ENCODE results near the gene ZMIZ1.

The ZMIZ1 gene

DNA sequence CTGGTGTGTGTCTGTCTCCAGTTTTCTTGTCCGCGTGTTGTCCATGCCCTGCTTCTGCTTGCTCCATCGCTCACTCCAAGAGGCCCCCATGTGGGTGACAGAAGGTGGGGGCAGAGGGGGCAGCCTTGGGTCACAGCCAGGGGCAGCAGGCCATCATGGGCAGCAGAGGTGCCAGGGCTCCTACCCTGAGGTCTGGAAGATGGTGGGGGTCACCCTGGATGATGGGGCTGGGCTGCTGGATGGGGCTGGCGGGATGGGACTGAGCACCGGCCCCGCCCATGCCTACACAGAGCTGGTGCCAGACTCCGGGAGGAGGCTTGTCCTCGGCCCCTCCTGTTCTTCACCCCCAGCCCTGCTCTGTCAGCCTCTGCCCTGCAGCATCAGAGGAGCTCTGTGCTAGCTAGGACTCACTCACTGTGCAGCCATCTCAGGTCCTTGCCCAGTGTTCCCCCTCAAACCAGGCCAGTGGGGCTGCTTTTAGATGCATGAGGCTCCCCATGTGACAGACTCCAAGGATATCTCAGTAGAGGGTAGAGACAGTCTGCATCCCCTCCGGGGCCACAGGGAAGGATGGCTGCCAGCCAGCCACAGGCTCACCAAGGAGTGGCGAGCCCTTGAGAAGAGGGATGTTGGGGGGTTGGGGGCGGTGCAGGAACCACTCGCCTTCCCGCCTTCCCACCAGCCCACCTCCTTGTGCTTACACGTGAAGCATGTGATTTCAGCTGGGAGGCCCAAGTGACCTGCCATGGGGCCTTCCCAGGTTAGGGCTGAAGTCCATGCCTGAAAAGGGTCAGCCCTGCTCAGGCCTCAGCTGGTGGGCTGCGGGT lies 243.0 kb downstream of the ZMIZ1 start:
- DNase-seq = no peak
- in situ Hi-C loops (cut with MboI; ENCODE audit: low pct_unique_long_range_greater_than_20kb, low sequenced_read_pairs) = no loop called here

DNA sequence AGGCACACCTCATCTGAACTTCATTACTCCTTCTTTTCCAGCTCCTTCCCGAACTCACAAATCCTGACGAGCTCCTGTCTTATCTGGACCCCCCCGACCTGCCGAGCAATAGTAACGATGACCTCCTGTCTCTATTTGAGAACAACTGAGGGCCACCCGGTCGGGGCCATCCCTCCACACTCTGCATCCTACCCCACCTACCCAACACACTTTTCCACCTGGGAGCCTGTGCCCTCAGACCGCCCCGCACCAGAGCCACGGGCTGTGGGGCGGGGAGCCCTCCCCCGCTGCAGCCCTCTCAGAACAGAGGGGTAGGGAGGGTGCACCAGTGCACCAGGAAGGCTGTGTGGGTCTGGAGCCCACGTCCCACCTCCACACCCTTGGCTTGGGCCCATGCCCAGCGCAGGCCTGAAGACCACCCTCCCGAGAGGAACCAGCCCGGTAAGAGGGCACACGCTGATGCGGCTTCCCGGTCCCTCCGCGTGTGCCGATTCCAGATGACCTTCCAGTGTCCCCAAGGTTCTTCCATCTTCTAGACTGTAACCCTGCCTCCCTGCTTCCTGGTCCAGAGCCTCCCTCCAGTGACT lies 243.9 kb downstream of the ZMIZ1 start:
- in situ Hi-C loops (cut with MboI; ENCODE audit: low pct_unique_long_range_greater_than_20kb, low sequenced_read_pairs) = no loop called here
- DNase-seq = no peak

DNA sequence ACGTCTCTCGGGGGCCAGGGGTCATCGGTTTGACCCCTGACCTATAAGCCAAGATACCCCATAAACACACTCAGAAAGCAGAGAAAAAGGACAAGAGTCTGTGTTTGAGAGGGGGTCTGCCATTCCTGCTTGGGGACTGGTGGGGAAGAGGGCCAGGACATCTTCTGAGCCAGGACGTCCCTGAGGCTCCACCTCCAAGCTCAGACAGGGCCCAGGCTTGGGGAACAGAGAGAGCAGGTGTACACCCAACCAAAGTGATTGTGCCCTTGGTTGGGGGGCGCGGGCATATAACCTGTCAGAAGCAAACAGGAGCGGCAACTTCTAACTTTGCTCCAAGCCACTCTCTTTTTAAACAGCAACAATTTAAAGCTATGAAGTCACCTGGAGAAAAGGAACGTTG lies 244.6 kb downstream of the ZMIZ1 start:
- DNase-seq = no peak
- in situ Hi-C loops (cut with MboI; ENCODE audit: low pct_unique_long_range_greater_than_20kb, low sequenced_read_pairs) = no loop called here

DNA sequence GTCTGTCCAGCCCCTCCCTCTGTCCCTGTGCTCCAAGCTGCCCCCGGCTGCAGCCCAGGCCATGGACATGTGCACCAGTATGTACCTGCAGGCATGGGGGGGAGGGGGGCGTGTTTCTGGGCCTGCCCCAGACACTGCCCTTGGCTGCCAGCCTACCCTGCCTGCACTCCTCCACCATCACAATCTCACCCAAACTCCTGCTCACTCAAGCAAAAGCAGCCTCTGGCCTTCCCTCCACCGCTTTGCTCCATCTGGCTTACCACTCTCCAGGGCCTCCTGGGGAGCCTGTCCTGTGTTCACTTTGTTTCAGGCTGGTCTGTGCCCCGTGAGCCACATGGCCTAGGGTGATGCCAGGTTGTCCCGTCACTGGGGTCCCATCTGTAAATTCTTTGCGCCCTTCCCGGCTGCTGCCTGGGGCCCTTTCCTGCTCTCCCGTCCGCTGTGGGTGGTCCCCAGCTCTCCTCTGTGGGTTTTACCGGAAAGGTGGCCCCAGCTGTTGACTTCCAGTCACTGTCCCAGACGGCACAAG lies 245.2 kb downstream of the ZMIZ1 start:
- DNase-seq = no peak
- in situ Hi-C loops (cut with MboI; ENCODE audit: low pct_unique_long_range_greater_than_20kb, low sequenced_read_pairs) = no loop called here

DNA sequence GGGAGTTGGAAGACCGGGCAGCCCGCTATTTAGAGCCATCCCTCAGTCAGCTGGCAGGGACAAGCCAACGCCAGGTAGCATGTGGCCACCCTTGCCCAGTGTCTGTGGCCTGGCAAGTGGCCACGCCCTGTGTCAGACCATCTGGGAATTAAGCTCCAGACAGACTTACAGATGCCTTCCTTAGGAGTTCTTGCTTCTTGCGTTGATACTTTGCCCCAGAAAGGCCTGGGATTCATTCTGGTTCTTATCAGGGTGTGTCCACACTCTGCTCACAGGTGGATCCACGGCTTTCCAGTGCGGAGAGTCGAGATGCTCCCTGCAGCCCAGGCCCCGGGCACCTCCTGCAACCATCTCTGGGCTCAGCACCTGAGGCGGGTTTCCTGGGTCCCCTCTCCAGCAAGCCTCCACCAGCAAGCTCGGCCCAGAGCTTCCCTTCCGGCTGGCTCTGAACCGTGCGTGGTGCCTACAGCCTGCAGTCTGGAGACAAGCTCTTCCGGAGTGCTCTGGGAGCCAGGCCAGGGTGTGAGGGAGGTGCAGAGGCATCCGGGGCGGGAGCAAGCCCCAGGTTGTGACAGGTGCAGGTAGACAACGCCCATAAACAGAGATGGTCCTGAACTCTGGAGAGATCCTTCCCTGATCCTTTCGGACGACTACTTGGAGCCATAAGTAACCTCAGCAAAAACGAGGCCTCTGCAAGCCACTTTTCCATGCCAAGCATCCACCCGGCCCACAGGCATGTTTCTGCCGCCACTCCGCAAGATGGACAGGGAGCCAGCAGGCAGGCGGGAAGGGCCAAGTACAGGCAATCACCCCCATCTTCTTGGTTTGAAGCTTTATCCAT lies 246.2 kb downstream of the ZMIZ1 start:
- DNase-seq = no peak
- in situ Hi-C loops (cut with MboI; ENCODE audit: low pct_unique_long_range_greater_than_20kb, low sequenced_read_pairs) = no loop called here

DNA sequence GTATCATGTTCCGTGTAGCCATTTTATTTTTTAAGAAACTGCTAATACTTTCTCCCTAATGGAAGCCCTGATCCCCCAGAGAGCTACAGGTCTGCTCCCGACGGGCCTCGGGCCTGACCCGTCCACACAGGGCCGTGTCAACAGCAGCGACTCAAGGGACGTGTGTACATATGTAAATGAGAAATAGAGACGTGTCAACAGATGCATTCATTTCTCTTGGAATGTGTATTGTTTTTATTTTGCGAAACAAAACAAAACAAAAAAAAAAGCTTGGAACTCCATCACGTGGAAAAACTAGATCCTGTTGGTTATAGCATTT lies 246.8 kb downstream of the ZMIZ1 start:
- in situ Hi-C loops (cut with MboI; ENCODE audit: low pct_unique_long_range_greater_than_20kb, low sequenced_read_pairs) = no loop called here

DNA sequence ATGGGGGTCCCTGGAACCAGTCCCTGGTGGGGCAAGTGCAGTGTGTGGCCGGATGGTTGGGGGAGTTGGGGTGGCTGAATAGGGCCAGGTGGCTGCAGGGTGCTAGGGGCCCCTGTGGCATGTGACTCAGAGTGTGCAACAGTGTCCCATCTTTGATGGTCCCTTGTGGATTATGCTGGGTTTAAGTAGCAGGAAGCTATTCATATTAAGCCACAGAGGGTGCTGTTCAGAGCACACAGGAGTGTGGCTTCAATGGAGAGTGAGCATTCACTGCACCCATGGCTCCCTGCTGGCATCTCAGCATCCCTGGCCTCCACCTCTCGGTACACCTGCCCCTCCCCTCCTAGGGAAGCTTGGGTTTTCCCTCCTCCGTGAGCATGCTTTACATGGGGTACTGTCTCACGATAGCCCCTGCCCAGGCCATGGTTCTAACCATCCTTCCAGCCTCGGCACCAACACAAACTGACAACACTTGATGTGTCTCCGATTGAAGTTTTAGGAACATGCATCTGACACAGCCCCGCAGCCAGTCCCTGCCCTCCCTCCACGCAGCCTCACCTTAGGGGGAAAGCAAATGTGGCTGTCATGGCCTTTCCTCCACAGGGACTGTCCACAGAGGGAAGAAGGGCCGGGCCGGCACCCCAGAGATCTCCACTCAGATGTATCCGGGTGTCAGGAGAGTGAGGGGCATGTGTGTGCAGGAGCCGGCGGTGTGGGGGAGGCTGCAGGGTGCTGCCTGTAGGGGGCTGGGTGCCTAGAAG lies 248.1 kb downstream of the ZMIZ1 start:
- no peak for DNase-seq
- in situ Hi-C loops (cut with MboI; ENCODE audit: low pct_unique_long_range_greater_than_20kb, low sequenced_read_pairs) = no loop called here

More for the DNA sequence above, 246.8 kb downstream of the ZMIZ1 start:
- DNase-seq = no peak

DNA sequence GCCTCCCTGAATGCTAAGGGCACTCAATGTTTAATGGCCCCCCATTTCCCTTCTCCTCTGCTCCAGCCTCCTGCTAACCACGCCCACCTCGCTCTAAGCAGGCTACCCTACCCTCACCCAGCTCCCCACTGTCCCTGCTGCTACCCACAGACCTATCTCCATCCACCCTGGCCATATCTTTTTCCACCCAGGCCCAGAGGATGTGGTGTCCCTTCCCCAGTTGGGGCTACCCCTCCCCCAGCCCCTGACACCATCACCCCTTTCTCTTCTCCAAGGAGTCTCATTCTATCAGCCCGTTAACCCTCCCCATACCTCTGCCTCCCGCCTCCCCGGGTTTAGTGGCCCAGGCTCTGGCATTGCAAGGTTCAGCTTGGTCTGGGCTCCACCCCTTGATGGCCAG lies 249.6 kb downstream of the ZMIZ1 start:
- no peak for DNase-seq
- in situ Hi-C loops (cut with MboI; ENCODE audit: low pct_unique_long_range_greater_than_20kb, low sequenced_read_pairs) = no loop called here

DNA sequence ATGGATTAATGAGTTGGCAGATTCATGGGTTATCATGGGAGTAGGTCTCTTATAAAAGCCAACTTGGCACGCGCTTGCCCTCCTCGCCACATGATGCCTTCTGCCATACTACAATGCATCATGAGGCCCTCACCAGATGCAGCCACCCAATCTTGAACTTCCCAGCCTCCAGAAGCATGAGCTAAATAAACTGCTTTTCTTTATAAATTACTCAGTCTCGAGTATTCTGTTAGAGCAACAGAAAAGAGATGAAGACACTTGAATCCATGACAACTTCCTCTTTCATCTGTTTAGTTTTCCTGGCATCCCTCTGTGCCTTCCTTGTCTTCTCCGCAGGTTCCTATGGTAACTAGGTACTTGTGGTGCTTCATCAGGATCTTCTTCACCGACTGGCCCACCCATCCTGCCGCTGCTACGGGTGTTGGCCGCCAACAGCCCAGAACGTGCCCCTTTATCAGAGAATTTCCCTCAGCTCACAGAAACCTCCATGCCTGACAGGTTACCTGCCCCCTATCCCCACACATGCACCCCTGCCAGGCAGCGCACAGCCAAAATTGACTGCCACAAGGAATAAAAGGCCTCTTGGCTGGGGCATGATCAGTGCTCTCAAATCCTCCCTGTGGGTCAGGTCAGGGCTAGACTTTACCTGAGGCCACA lies 250.5 kb downstream of the ZMIZ1 start:
- no peak for DNase-seq
- in situ Hi-C loops (cut with MboI; ENCODE audit: low pct_unique_long_range_greater_than_20kb, low sequenced_read_pairs) = no loop called here

DNA sequence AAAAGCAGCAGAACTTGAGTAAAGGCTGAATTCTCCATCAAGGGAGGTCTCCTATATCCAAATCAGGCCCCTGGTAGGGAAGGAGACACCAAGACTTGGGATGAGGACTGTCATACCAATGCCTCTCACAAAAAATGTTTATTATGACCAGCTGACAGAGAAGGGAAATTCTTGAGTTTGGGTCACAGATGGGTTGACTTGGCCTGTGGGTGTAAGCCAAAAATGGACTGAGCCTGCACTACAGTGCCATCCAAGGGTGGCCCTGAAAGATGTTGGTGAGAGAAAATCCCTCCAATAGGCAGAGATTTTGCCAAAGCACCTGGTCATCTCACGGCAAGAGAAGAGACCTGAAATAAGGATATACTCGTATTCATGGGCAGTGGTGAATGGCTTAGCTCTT lies 251.6 kb downstream of the ZMIZ1 start:
- in situ Hi-C loops (cut with MboI; ENCODE audit: low pct_unique_long_range_greater_than_20kb, low sequenced_read_pairs) = no loop called here
- no peak for DNase-seq

DNA sequence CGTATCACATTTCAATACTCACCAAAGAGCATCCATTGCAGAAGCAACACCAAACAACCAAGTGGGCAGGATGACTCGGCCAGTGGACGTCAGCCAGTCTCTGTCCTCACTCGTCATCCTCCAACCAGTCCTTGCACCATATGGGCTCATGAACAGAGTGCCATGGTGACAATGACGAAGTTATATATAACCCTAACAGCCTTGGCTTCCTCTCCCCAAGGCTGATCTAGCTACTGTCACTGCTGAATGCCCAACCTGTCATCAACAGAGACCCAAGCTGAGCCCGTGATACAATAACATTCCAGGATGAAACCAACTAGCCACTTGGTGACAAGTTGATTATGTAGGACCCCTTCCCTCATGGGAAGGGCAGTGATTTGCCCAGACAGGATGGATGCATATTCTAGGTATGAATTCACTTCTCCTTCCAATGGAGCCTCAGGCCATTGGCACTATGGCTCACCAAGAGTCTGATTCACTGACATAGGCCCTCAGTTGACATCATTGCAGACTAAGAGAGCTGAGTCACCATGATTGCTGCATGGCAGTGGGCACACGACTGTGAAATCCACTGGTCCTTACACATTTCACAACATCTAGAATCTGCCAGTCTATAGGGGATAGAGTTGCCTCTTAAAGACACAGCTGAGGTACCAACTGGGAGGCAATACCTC lies 252.2 kb downstream of the ZMIZ1 start:
- in situ Hi-C loops (cut with MboI; ENCODE audit: low pct_unique_long_range_greater_than_20kb, low sequenced_read_pairs) = no loop called here

DNA sequence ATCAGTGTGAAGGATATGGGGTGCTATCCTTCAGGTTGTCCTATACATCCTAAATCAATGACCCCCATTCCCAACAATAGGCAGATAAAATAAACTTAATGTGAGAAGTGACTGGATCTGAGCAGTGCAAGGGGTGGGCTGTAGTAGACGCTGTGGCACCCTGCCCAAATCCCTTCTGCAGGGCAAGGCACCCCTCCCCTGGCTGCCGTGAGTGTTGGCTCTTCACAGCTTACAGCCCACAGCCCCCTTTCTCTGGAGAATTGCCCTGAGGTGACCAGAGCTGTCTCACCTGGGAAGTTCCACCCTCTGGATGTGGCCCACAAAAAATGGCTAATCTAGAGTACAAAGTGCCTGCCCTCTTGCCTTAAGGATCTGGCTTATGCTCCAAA lies 252.7 kb downstream of the ZMIZ1 start:
- DNase-seq = no peak
- in situ Hi-C loops (cut with MboI; ENCODE audit: low pct_unique_long_range_greater_than_20kb, low sequenced_read_pairs) = no loop called here

More for the DNA sequence above, 252.2 kb downstream of the ZMIZ1 start:
- no peak for DNase-seq

DNA sequence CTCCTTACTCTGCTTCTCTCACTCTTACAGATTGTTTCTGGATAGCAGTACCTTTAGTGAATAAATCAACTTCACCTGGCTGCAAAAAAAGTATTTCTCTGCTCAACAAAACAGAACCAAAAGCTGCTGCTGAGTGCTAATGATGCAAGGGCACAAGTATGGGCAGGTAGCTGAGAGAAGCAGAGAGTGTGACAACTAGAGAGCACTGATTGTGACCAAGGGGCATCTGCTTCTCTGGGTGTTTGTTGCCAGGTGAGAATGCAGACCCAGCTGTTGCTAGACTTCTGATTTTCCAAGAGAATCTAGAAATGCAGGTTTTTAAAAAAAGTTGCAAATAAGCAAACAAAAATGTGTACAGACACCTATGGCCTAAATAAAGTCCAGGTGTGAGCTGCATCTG lies 253.2 kb downstream of the ZMIZ1 start:
- no peak for DNase-seq
- in situ Hi-C loops (cut with MboI; ENCODE audit: low pct_unique_long_range_greater_than_20kb, low sequenced_read_pairs) = no loop called here

DNA sequence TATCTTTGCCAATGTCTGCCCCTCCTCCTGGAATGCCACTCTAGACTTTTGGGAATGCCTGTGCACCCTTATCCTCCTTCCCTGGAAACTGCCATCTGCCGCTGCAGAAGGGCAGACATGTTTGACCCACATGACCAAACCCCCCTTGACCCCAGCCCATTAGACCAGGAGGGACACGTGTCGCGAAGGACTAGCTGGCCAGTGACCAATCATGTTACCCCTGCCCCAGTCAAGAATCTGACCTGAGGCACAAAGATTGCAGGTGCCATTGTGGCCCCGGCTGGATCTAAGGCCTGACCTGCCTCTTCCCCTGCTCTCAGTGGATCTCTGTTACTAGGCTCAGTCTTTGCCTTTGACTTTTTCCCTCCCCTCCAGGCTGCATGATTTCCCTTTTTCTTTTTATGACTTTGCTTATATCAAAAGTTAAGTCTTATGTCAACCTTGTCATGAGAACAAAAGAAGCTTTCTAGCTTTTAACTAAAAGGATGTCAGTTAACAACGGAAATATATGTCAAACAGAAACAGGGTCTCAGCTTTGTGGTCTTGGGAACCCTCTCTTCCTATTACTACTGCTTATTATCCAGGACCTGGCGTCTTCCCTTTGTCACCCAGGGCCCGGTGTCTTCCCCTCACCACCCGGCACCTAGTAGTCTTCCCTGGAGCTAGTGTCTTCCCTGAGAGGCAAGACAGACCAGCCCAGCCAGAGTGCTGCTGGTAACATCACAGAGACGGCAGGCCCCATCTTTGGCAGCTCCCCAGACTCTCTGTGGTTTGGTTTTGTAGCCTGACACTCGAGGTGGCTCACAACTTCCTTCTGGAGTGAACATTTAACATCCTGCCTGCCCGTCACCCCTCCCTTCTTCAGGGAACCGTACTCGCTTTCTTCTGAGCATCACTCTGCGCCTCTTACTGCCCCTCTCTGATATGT lies 254.1 kb downstream of the ZMIZ1 start:
- peak; percentile 96 for DNase-seq
- in situ Hi-C loops (cut with MboI; ENCODE audit: low pct_unique_long_range_greater_than_20kb, low sequenced_read_pairs) = no loop called here

DNA sequence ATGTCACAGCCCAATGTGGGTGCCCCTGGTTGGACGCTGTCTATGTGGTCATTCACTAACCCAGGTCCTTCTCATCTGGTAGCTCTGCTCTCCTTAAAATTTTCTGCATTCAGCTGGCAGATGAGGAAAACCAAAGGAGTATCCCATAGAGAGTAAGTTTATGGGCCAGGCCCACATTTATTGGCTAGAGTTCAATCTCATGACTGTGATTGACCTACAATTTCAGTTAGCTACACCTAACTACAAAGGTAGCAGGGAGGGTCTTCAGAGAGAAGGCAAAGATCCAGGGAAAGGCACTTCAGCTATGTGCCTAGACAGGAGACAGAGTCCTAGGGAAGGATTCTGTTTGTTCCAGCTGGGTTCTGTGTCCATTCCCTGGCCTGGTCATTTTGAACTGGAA lies 254.8 kb downstream of the ZMIZ1 start:
- in situ Hi-C loops (cut with MboI; ENCODE audit: low pct_unique_long_range_greater_than_20kb, low sequenced_read_pairs) = no loop called here
- DNase-seq = no peak

DNA sequence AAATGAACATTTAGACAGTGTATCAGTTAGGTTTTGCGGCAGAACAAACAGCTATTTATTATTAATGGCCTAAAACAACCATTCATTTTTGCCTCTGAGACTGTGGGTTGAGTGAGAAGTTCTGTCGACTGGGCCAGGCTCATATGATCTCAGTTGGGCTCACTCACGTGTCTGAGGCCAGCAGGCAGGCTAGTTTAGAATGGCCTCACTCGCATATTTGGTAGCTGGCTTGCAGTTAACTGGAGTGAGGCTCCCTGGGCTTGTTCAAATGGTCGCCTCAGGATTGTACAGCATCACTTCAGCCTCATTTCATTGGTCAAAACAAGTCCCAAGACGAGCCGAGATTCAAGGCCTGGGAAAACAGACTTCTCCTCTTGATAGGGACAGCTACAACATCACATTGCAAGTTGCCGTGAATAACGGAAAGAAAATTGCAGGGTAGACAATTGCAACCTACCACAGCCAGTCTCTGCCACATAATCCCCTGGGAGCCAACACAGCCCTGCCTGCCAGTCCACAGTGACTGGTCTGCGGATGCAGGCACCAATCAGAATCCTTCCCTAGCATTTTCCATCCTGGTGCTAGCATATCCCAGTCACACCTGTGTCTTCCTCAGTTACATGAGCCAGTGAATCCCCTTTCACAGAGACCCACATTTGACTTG lies 255.4 kb downstream of the ZMIZ1 start:
- DNase-seq = no peak
- in situ Hi-C loops (cut with MboI; ENCODE audit: low pct_unique_long_range_greater_than_20kb, low sequenced_read_pairs) = no loop called here

Measured in KBM-7 (cell line).